ENCODE data around the gene FAM149B1. TPM values are rescaled to one million over a fixed set of nuclear protein-coding genes. Genes with fewer than 3 reads are reported as not detected.

FAM149B1 gene
- total RNA-seq, 1 experiment from 2014 or later: 14.1 TPM

- Mint-ChIP-seq H3K27ac (ENCODE audit: unreplicated experiment) (no peak overlapping the region), H3K4me1 (ENCODE audit: low read depth, unreplicated experiment) (no peaks in the 10 kb centered on the region), H3K4me3 (ENCODE audit: unreplicated experiment) (no peak overlapping the region), H3K36me3 (ENCODE audit: insufficient read depth, unreplicated experiment) (no peaks in the 10 kb centered on the region), H3K9me3 (ENCODE audit: unreplicated experiment) (peaks cover 17% of the 10 kb centered on the region), H3K27me3 (ENCODE audit: insufficient read depth, unreplicated experiment) (no peaks in the 10 kb centered on the region)
- ChIA-PET CTCF (no interaction called here), POLR2A (no interaction called here)
- Histone ChIP-seq H3K4me1 (no peaks in the 10 kb centered on the region), H3K36me3 (ENCODE audit: control insufficient read depth, insufficient read depth, low read length) (no peaks in the 10 kb centered on the region; the same call in 1 of the 2 replicates), H3K9me3 (peaks cover 8% of the 10 kb centered on the region), H3K27me3 (replicated peaks; ENCODE audit: control insufficient read depth, insufficient read depth, low read length) (no peaks in the 10 kb centered on the region), H3K4me3 (ENCODE audit: low read depth, low read length) (no peak overlapping the region)
- DNase-seq: no peak
- intact Hi-C loops (cut with micrococcal nuclease; ENCODE audit: unreplicated experiment): loop anchor here (5.0 kb wide), 1 partner anchor 381 kb away; the partner anchor contains the start of gene MYOZ1
- TF ChIP-seq CTCF (IDR thresholded peaks at IDR 0.05; ENCODE audit: insufficient read depth in 1 of 2, low read depth in 1 of 2, low read length in 1 of 2, severe bottlenecking in 1 of 2, unreplicated experiment in 1 of 2): no peak
- BruUV-seq (replicated peaks): no TSS peak
These were observed 93.6 kb downstream of the FAM149B1 start for GRCh38 chr10:73261362-73261995.

GRCh38 chr10:73262105-73262730 is 94.3 kb downstream of the FAM149B1 start:
- Histone ChIP-seq H3K36me3 (ENCODE audit: control insufficient read depth, insufficient read depth, low read length) (no peaks in the 10 kb centered on the region; the same call in 1 of the 2 replicates), H3K4me1 (no peaks in the 10 kb centered on the region), H3K4me3 (ENCODE audit: low read depth, low read length) (no peak overlapping the region), H3K27me3 (replicated peaks; ENCODE audit: control insufficient read depth, insufficient read depth, low read length) (no peaks in the 10 kb centered on the region), H3K9me3 (peaks cover 8% of the 10 kb centered on the region)
- no TSS peak for BruUV-seq (replicated peaks)
- Mint-ChIP-seq H3K27ac (ENCODE audit: unreplicated experiment) (no peak overlapping the region), H3K27me3 (ENCODE audit: insufficient read depth, unreplicated experiment) (no peaks in the 10 kb centered on the region), H3K4me3 (ENCODE audit: unreplicated experiment) (no peak overlapping the region), H3K36me3 (ENCODE audit: insufficient read depth, unreplicated experiment) (no peaks in the 10 kb centered on the region), H3K9me3 (ENCODE audit: unreplicated experiment) (peaks cover 17% of the 10 kb centered on the region), H3K4me1 (ENCODE audit: low read depth, unreplicated experiment) (no peaks in the 10 kb centered on the region)
- ChIA-PET CTCF (no interaction called here), POLR2A (no interaction called here)
- TF ChIP-seq CTCF (IDR thresholded peaks at IDR 0.05; ENCODE audit: insufficient read depth in 1 of 2, low read depth in 1 of 2, low read length in 1 of 2, severe bottlenecking in 1 of 2, unreplicated experiment in 1 of 2): no peak
- intact Hi-C loops (cut with micrococcal nuclease; ENCODE audit: unreplicated experiment): loop anchor here (5.0 kb wide), 1 partner anchor 380 kb away; the partner anchor contains the start of gene MYOZ1
- DNase-seq: no peak

- H3K4me1 ChIP-seq: no peaks in the 10 kb centered on the region
- ChIA-PET POLR2A (interaction anchor here (1.4 kb wide), 1 partner anchor 16 kb away, joined by 4 read pairs; the partner anchor contains the start of gene DNAJC9), CTCF (interaction anchor here (0.6 kb wide), 1 partner anchor 166 kb away, joined by 5 read pairs; the partner anchor contains the start of gene P4HA1)
- Mint-ChIP-seq H3K9me3 (ENCODE audit: unreplicated experiment) (peaks cover 14% of the 10 kb centered on the region), H3K4me3 (ENCODE audit: unreplicated experiment) (no peak overlapping the region), H3K36me3 (ENCODE audit: insufficient read depth, unreplicated experiment) (no peaks in the 10 kb centered on the region), H3K27ac (ENCODE audit: unreplicated experiment) (no peak overlapping the region), H3K4me1 (ENCODE audit: low read depth, unreplicated experiment) (no peaks in the 10 kb centered on the region), H3K27me3 (ENCODE audit: insufficient read depth, unreplicated experiment) (no peaks in the 10 kb centered on the region)
- intact Hi-C loops (cut with micrococcal nuclease; ENCODE audit: unreplicated experiment): loop anchor here (5.0 kb wide), 1 partner anchor 379 kb away; the partner anchor contains the start of gene MYOZ1
- H3K27me3 ChIP-seq (replicated peaks; ENCODE audit: control insufficient read depth, insufficient read depth, low read length): no peaks in the 10 kb centered on the region
- no peaks in the 10 kb centered on the region; the same call in 1 of the 2 replicates for H3K36me3 ChIP-seq (ENCODE audit: control insufficient read depth, insufficient read depth, low read length)
- H3K4me3 ChIP-seq (ENCODE audit: low read depth, low read length): no peak overlapping the region
- BruUV-seq (replicated peaks): no TSS peak
- H3K9me3 ChIP-seq: peaks cover 8% of the 10 kb centered on the region
- no peak for DNase-seq
- TF ChIP-seq CTCF (IDR thresholded peaks at IDR 0.05; ENCODE audit: insufficient read depth in 1 of 2, low read depth in 1 of 2, low read length in 1 of 2, severe bottlenecking in 1 of 2, unreplicated experiment in 1 of 2): no peak
These were observed 95.1 kb downstream of the FAM149B1 start for GRCh38 chr10:73262880-73263555.
